Erythroblast (primary cell): ENCODE measurements around the gene ID3.

ENCODE experiments used
- GATA1 ChIP-seq: IDR thresholded peaks from 2 replicates; pipeline ENCODE4 v1.6.1; 2011; ENCODE audit warnings: low read depth, mild to moderate bottlenecking, control low read depth, low read length, moderate library complexity
- POLR2A ChIP-seq: IDR thresholded peaks from 2 replicates; pipeline ENCODE4 v1.6.1; 2011; ENCODE audit warnings: mild to moderate bottlenecking, low read length

DNA sequence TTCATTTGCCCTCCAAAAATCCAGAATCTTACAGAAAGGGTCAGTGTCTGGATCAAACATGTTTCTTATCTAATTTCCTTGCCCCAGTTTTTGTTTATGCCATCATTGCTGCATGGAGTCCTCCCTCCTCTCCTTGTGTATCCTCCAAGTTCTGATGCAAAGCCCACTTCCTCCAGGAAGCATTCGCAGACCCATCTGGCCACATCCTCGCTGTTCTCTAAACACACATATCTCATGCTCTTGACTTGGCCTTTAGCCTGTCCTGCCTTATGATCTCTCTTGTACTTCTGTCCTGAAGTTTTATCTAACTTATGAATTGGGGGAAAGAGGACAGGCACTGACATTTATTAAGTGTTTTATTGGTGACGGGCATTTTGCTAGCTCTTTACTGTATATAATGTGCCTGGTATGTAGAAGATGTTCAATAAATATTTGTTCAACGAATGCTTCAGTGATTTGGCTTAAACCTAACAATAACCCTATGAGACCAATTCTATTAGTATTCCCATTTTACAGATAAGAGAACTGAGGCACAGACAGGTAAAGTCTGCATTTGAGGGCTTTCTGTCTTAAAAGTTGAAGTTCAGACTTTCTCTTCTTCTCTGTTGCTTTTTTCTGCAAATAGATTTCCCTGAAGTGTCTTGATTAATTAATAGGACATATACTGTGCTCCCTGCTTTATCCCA, 19.2 kb upstream of the ID3 start:
- TF ChIP-seq POLR2A, result no peak
- no peak for TF ChIP-seq GATA1
